IPS-18c (cell line): Measurements from ENCODE around the gene SNCG.
"Not testable (repeated sequence)": the region's sequence is repeated elsewhere in the genome, so short reads cannot be mapped to it uniquely, and the experiment has no call there.

Experiments used
- H3K4me3 ChIP-seq: 2 replicates; pipeline ENCODE4 v1.7.0; 2013; ENCODE audit warnings: low read depth, mild to moderate bottlenecking, low read length, moderate library complexity; ENCODE audit not compliant: insufficient read depth
- H3K9me3 ChIP-seq: one replicate; pipeline ENCODE4 v1.6.1; 2013; ENCODE audit warnings: mild to moderate bottlenecking, low read length, moderate library complexity; ENCODE audit not compliant: control insufficient read depth, insufficient read depth

SNCG gene

GRCh38 chr10:86988520-86988919, 30.1 kb downstream of the SNCG start:
- H3K9me3 ChIP-seq, result peaks cover 2% of the 10 kb centered on the region
- H3K4me3 ChIP-seq, result no peak overlapping the region

DNA sequence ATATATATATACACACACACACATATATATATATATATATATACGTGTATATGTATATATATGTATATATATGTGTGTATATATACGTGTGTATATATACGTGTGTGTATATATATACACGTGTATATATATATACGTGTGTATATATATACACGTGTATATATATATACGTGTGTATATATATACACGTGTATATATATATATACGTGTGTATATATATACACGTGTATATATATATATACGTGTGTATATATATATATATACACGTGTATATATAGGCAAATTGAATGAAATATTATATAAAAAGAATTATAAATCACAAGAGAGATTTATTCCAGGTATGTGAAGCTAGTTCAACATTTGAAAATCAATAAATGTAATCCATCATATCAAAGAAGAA, 33.0 kb downstream of the SNCG start:
- not testable (repeated sequence) for H3K4me3 ChIP-seq, H3K9me3 ChIP-seq

- peaks cover 2% of the 10 kb centered on the region for H3K9me3 ChIP-seq
- no peak overlapping the region for H3K4me3 ChIP-seq
These were observed 34.1 kb downstream of the SNCG start for GRCh38 chr10:86992456-86992855.

GRCh38 chr10:86992929-86993328, 34.5 kb downstream of the SNCG start:
- Histone ChIP-seq H3K4me3 (no peak overlapping the region), H3K9me3 (no peaks in the 10 kb centered on the region)

GRCh38 chr10:86999802-87000403, 41.5 kb downstream of the SNCG start:
- not testable (repeated sequence) for H3K9me3 ChIP-seq, H3K4me3 ChIP-seq

DNA sequence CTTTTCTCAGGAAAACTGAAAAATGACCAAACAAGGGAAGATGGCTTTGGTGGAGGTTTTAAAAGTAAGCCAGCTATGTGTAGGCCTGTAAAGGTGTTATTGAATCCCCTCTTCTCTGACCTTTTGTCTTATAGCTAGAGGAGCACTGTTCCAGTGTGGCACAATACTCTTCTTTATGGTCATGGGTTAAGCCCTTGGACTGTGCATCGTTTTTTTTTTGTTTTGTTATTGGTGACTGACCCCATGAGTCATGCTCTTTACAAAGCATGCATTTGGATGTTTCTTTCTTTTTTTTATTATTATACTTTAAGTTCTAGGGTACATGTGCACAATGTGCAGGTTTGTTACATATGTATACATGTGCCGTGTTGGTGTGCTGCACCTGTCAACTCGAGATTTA, 42.1 kb downstream of the SNCG start:
- Histone ChIP-seq H3K4me3 (no peak overlapping the region), H3K9me3 (no peaks in the 10 kb centered on the region)

GRCh38 chr10:87007124-87007523, 48.7 kb downstream of the SNCG start:
- H3K9me3 ChIP-seq, H3K4me3 ChIP-seq: not testable (repeated sequence)

- not testable (repeated sequence) for H3K9me3 ChIP-seq, H3K4me3 ChIP-seq
These were observed 49.3 kb downstream of the SNCG start for GRCh38 chr10:87007674-87008073.

GRCh38 chr10:87008303-87008702, 49.9 kb downstream of the SNCG start:
- not testable (repeated sequence) for H3K9me3 ChIP-seq, H3K4me3 ChIP-seq

GRCh38 chr10:87009134-87009696, 50.8 kb downstream of the SNCG start:
- H3K9me3 ChIP-seq, H3K4me3 ChIP-seq: not testable (repeated sequence)
